ENCODE data around the gene CHAT.

Gene CHAT

DNA sequence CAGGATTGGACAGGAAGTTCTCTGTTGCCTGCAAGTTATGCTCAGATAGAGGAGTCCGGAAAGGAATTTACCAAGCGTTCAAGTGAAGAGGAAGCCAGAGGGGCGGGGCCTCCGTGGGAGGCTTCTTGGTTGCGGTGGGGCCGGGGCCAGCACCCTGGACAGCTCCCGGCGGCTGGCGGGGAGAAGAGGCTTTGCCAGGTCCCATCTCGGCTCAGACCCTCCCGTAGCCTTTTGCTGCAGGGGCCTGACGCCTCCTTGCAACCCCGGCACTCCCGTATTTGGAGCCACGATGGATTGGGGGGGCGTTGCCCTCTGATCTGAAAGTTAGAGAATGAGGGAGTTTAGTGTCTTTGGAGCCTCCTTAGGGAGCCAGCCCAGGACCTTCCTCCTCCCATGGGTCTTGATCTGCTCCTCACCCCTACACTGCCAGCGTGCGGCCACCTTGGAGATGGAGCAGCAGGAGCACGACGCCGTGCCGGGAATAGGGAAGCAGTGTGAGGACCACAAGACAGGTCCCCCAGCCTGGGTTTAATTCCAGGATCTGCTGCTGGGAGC lies 6.8 kb upstream of the CHAT start:
- no peaks in the 10 kb centered on the region for H3K36me3 ChIP-seq (ENCODE audit: insufficient read depth, low read length)
- H3K27ac ChIP-seq (ENCODE audit: low read depth, low read length) = no peak overlapping the region
- H3K9me3 ChIP-seq (ENCODE audit: insufficient read depth, low read depth, low read length) = no peaks in the 10 kb centered on the region
- 5% methylated on average over 22 of the region's 22 CpGs for WGBS
- no peak overlapping the region for H3K4me3 ChIP-seq (ENCODE audit: low read length)
- no peak overlapping the region for H3K9ac ChIP-seq (ENCODE audit: low read depth, low read length)
- H3K4me1 ChIP-seq (ENCODE audit: insufficient read depth, low read length) = no peaks in the 10 kb centered on the region; the same call in 1 of the 2 replicates
- H3K27me3 ChIP-seq (ENCODE audit: insufficient read depth, low read length) = peaks cover 97% of the 10 kb centered on the region

DNA sequence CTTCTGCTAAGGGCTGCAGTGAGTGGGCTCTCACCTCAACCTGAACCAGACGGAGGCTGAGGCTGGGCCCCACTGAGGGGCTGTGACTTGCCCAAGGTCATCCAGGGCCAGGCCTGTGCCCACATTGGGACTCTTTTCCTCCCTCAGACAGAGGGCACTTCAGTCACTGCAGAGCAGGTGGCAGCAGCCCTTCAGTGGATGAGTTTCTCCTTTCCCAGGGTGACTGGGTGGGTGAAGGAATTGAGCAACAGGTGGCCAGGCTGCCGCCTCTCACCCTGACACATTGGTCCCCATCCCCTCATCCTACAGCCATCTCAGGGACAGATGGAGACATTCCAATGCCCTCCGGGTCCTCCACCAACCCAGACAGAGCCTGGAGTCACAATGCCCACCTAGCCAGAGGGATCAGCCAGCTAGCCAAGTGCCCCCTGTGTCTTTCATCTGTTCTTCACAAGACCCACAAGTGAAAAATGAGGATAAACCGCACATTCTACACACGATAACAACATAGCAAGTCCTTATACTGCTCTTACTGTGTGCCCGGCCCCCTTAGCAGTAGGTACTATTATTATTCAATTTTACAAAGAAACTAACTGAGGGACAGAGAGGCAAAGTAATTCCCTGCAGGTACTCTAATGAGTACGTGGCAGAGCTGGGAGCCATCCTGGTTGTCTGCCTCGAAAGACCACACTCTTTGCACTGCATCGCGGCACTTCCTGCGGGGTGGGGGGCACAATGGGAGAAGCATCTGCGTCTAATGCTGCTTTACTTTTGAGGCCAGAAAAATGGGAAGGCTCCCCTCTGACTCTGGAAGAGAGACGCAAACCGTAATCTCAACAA lies 5.5 kb upstream of the CHAT start:
- Histone ChIP-seq H3K9me3 (ENCODE audit: insufficient read depth, low read depth, low read length) (no peaks in the 10 kb centered on the region), H3K27ac (ENCODE audit: low read depth, low read length) (no peak overlapping the region), H3K4me1 (ENCODE audit: insufficient read depth, low read length) (peaks cover 2% of the 10 kb centered on the region; the same call in 1 of the 2 replicates), H3K27me3 (ENCODE audit: insufficient read depth, low read length) (peaks cover 99% of the 10 kb centered on the region), H3K36me3 (ENCODE audit: insufficient read depth, low read length) (no peaks in the 10 kb centered on the region), H3K4me3 (ENCODE audit: low read length) (peak overlapping the region; percentile 58; the same call in 1 of the 2 replicates), H3K9ac (ENCODE audit: low read depth, low read length) (no peak overlapping the region)
- 14% methylated on average over 13 of the region's 14 CpGs for WGBS

DNA sequence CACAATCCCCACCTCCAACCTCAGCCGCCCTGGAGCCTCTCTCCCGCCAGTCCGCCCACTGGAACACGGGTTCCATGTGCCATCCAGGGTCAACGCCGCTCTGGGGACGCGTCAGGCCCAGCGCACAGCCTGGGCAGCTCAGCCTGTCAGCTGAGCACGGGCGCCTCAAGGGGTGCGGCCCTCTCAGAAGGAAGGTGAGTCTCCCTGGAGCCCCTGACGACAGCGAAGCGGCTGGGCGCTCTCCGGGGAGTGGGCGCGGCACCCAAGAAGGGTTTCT lies 4.9 kb upstream of the CHAT start:
- Histone ChIP-seq H3K4me1 (ENCODE audit: insufficient read depth, low read length) (peaks cover 2% of the 10 kb centered on the region; the same call in 1 of the 2 replicates), H3K9me3 (ENCODE audit: insufficient read depth, low read depth, low read length) (no peaks in the 10 kb centered on the region), H3K36me3 (ENCODE audit: insufficient read depth, low read length) (no peaks in the 10 kb centered on the region), H3K4me3 (ENCODE audit: low read length) (peak overlapping the region; percentile 58), H3K9ac (ENCODE audit: low read depth, low read length) (no peak overlapping the region), H3K27me3 (ENCODE audit: insufficient read depth, low read length) (peaks cover 99% of the 10 kb centered on the region), H3K27ac (ENCODE audit: low read depth, low read length) (no peak overlapping the region)
- WGBS = 2% methylated on average over 19 of the region's 19 CpGs

DNA sequence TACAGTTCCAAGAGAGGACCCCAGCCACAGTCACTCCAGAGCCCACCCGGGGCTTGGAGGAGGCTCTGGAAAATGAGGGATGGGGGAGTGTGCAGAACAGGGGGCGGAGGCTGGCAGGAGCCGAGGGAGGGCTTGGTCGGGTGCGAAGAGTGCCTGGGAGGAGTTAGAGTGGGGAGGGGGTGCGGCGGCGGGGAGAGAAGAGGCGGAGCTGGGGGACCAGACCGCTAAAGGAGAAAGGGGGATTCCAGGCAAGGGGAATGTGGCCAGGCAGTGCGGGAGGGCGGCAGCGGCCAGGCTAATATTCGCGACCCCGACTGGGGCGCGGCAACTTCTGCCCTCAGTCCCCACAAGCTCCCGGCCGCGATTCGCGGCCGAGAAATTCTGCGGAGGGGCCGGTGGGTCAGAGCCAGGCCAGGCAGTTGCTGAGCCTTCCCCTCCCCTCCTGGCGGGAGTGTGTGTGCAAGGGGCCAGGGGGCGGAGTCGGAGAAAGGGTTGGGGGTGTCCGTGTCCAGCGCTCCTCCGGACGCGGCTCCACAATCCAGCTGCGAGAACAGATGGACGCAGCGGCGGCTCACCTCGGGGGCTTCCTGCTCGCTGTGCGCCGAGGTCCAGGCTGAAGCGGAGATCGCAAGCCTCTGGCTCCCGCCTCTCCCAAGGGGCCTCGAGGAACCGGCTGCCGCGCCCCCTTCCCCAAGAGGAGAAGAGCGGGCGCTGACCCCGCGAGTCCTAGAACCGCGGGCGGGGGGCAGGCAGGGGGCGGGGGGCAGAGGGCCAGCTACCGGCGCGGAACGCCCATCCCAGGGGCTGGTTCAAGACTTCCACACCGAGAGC lies 4.3 kb upstream of the CHAT start:
- H3K9me3 ChIP-seq (ENCODE audit: insufficient read depth, low read depth, low read length) = no peaks in the 10 kb centered on the region
- no peak overlapping the region for H3K9ac ChIP-seq (ENCODE audit: low read depth, low read length)
- H3K4me3 ChIP-seq (ENCODE audit: low read length) = peak overlapping the region; percentile 58
- H3K27ac ChIP-seq (ENCODE audit: low read depth, low read length) = no peak overlapping the region
- no peaks in the 10 kb centered on the region for H3K36me3 ChIP-seq (ENCODE audit: insufficient read depth, low read length)
- H3K4me1 ChIP-seq (ENCODE audit: insufficient read depth, low read length) = peaks cover 2% of the 10 kb centered on the region; the same call in 1 of the 2 replicates
- WGBS = under 1% methylated on average over 62 of the region's 62 CpGs
- peaks cover 99% of the 10 kb centered on the region for H3K27me3 ChIP-seq (ENCODE audit: insufficient read depth, low read length)

DNA sequence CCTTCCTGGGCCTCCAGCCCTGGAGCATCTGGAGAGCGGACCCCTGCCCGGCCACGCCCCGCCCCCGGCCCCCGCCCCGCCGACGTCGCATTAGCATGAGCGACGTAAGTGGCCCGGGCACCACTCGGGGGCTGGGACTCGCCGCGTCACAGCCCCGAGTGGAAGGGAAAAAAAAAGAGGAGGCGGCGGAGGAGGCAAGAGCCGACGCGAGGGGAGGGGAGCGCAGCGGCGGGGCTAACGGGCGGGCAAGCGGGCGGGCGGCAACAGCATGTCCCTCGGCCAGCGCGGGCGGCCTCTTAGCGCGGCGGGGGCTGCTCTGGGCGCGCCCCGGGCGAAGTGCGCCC lies 3.8 kb upstream of the CHAT start, which contains the start of gene SLC18A3:
Gene SLC18A3 (plus strand): TSS at position 197 of the 344 bp plus-strand sequence. CDS start 431 bp downstream, outside the sequence.
- peaks cover 2% of the 10 kb centered on the region; the same call in 1 of the 2 replicates for H3K4me1 ChIP-seq (ENCODE audit: insufficient read depth, low read length)
- no peaks in the 10 kb centered on the region for H3K9me3 ChIP-seq (ENCODE audit: insufficient read depth, low read depth, low read length)
- no peaks in the 10 kb centered on the region for H3K36me3 ChIP-seq (ENCODE audit: insufficient read depth, low read length)
- H3K27me3 ChIP-seq (ENCODE audit: insufficient read depth, low read length) = peaks cover 99% of the 10 kb centered on the region
- H3K27ac ChIP-seq (ENCODE audit: low read depth, low read length) = no peak within 1 kb of the TSS
- H3K9ac ChIP-seq (ENCODE audit: low read depth, low read length) = no peak within 1 kb of the TSS
- H3K4me3 ChIP-seq (ENCODE audit: low read length) = peak within 1 kb of the TSS; percentile 58
- WGBS = under 1% methylated on average over 43 of the region's 43 CpGs

DNA sequence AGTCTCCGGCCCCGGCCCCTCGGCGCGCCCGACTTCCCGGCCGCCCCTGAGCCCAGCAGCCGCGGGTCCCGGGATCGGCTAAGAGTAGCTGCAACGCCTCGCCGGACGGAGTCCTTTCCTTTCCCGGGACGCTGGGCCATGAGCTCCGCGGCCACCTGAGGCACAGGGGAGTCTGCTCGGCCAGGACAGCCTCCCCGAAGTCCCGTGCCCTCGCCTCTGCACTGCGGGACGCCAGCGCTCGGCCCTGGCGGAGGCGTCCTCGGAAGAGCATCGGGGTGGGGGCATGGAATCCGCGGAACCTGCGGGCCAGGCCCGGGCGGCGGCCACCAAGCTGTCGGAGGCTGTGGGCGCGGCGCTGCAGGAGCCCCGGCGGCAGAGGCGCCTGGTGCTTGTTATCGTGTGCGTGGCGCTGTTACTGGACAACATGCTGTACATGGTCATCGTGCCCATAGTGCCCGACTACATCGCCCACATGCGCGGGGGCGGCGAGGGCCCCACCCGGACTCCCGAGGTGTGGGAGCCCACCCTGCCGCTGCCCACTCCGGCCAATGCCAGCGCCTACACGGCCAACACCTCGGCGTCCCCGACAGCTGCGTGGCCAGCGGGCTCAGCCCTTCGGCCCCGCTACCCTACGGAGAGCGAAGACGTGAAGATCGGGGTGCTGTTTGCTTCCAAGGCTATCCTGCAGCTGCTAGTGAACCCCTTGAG lies 3.2 kb upstream of the CHAT start:
- H3K36me3 ChIP-seq (ENCODE audit: insufficient read depth, low read length) = no peaks in the 10 kb centered on the region
- H3K27me3 ChIP-seq (ENCODE audit: insufficient read depth, low read length) = peaks cover 99% of the 10 kb centered on the region
- H3K9ac ChIP-seq (ENCODE audit: low read depth, low read length) = no peak overlapping the region
- peaks cover 2% of the 10 kb centered on the region; the same call in 1 of the 2 replicates for H3K4me1 ChIP-seq (ENCODE audit: insufficient read depth, low read length)
- peak overlapping the region; percentile 36 for H3K4me3 ChIP-seq (ENCODE audit: low read length)
- no peaks in the 10 kb centered on the region for H3K9me3 ChIP-seq (ENCODE audit: insufficient read depth, low read depth, low read length)
- H3K27ac ChIP-seq (ENCODE audit: low read depth, low read length) = no peak overlapping the region
- WGBS = 4% methylated on average over 72 of the region's 72 CpGs

DNA sequence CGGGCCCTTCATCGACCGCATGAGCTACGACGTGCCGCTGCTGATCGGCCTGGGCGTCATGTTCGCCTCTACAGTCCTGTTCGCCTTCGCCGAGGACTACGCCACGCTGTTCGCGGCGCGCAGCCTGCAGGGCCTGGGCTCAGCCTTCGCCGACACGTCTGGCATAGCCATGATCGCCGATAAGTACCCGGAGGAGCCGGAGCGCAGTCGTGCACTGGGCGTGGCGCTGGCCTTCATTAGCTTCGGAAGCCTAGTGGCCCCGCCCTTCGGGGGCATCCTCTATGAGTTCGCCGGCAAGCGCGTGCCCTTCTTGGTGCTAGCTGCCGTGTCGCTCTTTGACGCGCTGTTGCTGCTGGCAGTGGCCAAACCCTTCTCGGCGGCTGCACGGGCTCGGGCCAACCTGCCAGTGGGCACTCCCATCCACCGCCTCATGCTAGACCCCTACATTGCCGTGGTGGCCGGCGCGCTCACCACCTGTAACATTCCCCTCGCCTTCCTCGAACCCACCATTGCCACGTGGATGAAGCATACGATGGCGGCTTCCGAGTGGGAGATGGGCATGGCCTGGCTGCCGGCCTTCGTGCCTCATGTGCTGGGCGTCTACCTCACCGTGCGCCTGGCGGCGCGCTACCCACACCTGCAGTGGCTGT lies 2.5 kb upstream of the CHAT start:
- Histone ChIP-seq H3K27me3 (ENCODE audit: insufficient read depth, low read length) (peaks cover 99% of the 10 kb centered on the region), H3K27ac (ENCODE audit: low read depth, low read length) (no peak overlapping the region), H3K4me3 (ENCODE audit: low read length) (peak overlapping the region; percentile 36), H3K4me1 (ENCODE audit: insufficient read depth, low read length) (peaks cover 2% of the 10 kb centered on the region; the same call in 1 of the 2 replicates), H3K9ac (ENCODE audit: low read depth, low read length) (no peak overlapping the region), H3K36me3 (ENCODE audit: insufficient read depth, low read length) (no peaks in the 10 kb centered on the region), H3K9me3 (ENCODE audit: insufficient read depth, low read depth, low read length) (no peaks in the 10 kb centered on the region)
- WGBS = 9% methylated on average over 63 of the region's 63 CpGs

DNA sequence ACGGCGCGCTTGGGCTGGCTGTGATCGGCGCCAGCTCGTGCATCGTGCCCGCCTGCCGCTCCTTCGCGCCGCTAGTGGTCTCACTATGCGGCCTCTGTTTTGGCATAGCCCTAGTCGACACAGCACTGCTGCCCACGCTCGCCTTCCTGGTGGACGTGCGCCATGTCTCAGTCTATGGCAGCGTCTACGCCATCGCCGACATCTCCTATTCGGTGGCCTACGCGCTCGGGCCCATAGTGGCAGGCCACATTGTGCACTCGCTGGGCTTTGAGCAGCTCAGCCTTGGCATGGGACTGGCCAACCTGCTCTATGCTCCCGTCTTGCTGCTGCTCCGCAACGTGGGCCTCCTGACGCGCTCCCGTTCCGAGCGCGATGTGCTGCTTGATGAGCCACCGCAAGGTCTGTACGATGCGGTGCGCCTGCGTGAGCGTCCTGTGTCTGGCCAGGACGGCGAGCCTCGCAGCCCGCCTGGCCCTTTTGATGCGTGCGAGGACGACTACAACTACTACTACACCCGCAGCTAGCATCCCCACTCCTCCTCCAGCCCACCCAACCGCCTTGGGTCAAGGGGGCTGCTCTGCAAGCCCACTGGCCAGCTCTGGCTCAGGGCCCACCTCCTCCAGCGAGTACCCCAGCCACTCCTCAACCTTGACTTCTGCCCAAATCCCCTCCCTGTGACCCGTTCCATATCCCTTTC lies 1.9 kb upstream of the CHAT start:
- H3K4me1 ChIP-seq (ENCODE audit: insufficient read depth, low read length) = peaks cover 2% of the 10 kb centered on the region; the same call in 1 of the 2 replicates
- H3K4me3 ChIP-seq (ENCODE audit: low read length) = no peak overlapping the region; the same call in 1 of the 2 replicates
- no peaks in the 10 kb centered on the region for H3K9me3 ChIP-seq (ENCODE audit: insufficient read depth, low read depth, low read length)
- peaks cover 99% of the 10 kb centered on the region for H3K27me3 ChIP-seq (ENCODE audit: insufficient read depth, low read length)
- H3K27ac ChIP-seq (ENCODE audit: low read depth, low read length) = no peak overlapping the region
- no peak overlapping the region for H3K9ac ChIP-seq (ENCODE audit: low read depth, low read length)
- no peaks in the 10 kb centered on the region for H3K36me3 ChIP-seq (ENCODE audit: insufficient read depth, low read length)
- WGBS = 19% methylated on average over 53 of the region's 53 CpGs

DNA sequence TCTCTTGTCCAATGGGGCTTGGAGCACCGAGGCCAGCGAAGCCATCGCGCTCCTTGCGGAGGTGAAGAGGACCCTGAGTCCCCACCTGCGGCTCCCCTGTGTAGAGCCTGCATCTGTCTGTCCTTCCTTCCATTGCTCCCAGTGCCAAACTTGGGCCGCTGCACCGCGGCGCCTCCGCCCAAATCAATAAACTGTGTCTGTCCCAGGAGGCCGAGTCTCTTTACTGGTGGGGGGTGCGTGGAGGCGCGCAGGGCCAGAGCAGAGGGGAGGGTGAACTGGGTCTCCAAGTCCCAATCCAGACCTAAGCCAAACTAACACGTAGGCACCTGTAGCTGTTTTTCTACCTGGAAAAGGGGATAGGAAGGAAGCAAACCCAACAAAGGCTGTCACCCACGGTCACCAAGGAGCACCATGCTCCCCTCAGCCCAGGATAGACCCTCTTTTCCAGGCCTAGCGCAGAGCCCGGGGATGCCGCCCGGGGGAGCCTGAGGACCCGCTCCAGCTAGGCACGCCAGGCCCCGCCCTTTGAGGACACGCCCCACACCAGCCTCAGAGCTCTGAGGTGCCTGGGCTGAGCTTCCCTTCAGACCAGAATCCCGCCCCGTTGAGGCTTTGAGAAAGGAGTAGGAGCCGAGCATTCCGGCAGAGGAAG lies 1.2 kb upstream of the CHAT start:
- no peak overlapping the region for H3K9ac ChIP-seq (ENCODE audit: low read depth, low read length)
- H3K27ac ChIP-seq (ENCODE audit: low read depth, low read length) = no peak overlapping the region
- WGBS = 7% methylated on average over 29 of the region's 29 CpGs
- peak overlapping the region; percentile 21; the same call in 1 of the 2 replicates for H3K4me3 ChIP-seq (ENCODE audit: low read length)
- H3K36me3 ChIP-seq (ENCODE audit: insufficient read depth, low read length) = no peaks in the 10 kb centered on the region
- H3K4me1 ChIP-seq (ENCODE audit: insufficient read depth, low read length) = peaks cover 2% of the 10 kb centered on the region; the same call in 1 of the 2 replicates
- no peaks in the 10 kb centered on the region for H3K9me3 ChIP-seq (ENCODE audit: insufficient read depth, low read depth, low read length)
- H3K27me3 ChIP-seq (ENCODE audit: insufficient read depth, low read length) = peaks cover 98% of the 10 kb centered on the region
